Head of caudate nucleus (tissue), 42 donors: Measurements from ENCODE around the gene UACA.
A peak's percentile ranks its signal among the peaks of the same experiment; 100 is the strongest.

Experiments
- DNase-seq, 42 donors: peaks; one replicate each; pipeline versions ENCODE4 v3.0.0 to v3.0.0-alpha.2; 2020 to 2021; ENCODE audit warnings: mixed read lengths in 7 of 42
- intact Hi-C: fragments of 100-400 bp; cut with DNase I; formaldehyde crosslinking; loops from one replicate; pipeline ENCODE4 v1.15.0; 2022

The UACA gene

DNA sequence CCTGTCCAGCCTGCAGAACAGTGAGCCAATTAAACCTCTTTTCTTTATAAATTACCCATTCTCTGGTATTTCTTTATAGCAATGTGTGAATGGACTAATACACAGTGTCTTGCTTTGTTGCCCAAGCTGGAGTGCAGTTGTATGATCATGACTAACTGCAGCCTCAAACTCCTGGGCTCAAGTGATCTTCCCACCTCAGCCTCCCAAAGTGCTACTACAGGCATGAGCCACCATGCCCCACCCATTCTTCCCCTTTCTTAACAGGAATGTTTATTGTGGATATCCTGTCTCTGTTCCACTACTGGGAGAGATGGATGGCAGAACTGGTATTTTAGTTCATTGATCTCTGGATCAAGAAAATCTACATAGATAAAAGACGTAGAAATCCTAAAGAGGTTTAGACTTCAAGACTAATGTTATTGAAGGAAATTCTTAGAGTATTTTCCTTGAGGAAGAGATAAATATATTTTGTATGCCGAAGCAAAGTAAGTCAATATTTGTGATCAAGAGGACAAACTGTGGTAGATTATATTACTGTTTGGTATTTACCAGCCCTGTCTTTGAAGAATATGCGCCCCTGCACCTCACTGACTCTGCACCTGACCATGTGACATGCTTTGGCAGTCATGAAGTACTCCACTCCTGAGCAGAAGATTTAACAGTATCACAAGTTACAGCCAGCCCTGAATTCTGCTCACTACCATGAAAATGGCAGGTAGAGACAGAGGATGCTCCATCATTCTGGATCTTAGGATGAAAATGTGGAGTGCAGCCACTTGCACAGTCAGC is 42.9 kb downstream of the UACA start:
- intact Hi-C loops = no loop called here
- DNase-seq = no peak

DNA sequence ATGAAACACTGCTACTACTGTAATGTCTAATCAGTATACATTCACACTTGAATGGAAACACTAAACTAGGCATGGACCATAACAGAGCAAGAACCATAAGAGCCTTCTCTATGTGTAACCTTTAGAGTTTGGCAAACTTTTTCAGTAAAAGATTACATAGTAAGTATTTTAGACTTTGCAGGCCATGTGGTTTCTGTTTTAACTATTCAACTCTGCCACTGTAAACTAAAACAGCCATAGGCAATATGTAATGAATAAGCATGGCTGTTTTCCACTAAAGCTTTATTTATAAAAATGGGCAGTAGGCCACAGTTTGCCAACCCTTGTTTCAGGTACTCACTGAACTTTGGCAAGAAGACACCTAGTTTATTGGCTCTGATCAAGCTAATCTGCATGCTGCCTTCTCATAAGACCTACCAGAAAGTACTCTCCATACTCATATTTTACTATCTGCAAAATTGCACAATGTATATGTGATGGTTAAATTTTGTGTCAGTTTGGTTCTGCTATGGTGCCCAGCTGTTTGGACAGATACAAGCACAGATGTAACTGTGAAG is 46.0 kb downstream of the UACA start:
- DNase-seq = no peak
- intact Hi-C loops = no loop called here

- DNase-seq = no peak
- intact Hi-C loops = no loop called here
These were observed 47.4 kb downstream of the UACA start for GRCh38 chr15:70715840-70716485.

DNA sequence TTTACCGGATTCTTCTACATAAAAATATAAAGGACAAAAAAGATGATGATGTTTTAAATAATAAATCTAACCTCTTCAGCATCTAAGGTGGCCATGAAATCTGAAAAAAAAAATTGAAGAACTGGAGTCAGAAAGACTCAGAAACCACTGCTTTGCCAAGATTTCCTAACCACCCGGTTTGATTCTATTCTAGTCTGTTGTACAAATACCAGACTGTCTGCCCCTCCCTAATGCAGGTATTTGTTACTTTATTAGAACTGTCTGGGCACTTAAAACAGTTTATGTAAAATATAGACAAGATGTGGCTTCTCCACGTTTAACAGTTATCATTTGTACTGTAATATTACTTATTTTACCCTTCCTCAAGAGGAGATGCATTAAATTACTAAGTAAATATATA is 48.8 kb downstream of the UACA start:
- intact Hi-C loops = no loop called here
- no peak for DNase-seq

DNA sequence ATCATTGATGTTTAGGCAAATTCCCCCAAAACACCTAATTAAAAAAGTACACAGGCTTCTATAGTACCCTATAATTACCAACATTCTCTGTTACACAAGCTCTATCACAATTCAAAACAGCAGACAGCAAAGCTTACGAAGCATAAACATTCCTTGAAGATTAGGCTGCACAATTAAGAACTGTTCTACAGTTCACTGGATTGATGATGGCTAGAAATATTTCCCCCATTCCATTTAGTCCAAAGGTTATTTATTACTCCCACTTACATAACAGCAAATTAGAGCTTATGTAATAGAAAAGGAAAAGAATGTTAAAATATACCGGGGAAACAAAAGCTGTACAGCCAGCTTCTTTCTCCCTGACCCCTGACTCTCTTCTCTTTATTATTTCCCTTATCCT is 49.3 kb downstream of the UACA start:
- intact Hi-C loops = no loop called here

GRCh38 chr15:70712271-70712670 is 51.1 kb downstream of the UACA start:
- intact Hi-C loops = no loop called here
- DNase-seq = no peak

More for the DNA sequence above, 49.3 kb downstream of the UACA start:
- DNase-seq = no peak

GRCh38 chr15:70710714-70711113 is 52.6 kb downstream of the UACA start:
- no peak for DNase-seq
- intact Hi-C loops = no loop called here

- DNase-seq = no peak
- intact Hi-C loops = no loop called here
These were observed 54.5 kb downstream of the UACA start for GRCh38 chr15:70708839-70709238.

GRCh38 chr15:70707686-70708300 is 55.6 kb downstream of the UACA start:
- intact Hi-C loops = no loop called here
- DNase-seq = no peak

- intact Hi-C loops = no loop called here
- no peak for DNase-seq
These were observed 58.6 kb downstream of the UACA start for GRCh38 chr15:70704731-70705130.

DNA sequence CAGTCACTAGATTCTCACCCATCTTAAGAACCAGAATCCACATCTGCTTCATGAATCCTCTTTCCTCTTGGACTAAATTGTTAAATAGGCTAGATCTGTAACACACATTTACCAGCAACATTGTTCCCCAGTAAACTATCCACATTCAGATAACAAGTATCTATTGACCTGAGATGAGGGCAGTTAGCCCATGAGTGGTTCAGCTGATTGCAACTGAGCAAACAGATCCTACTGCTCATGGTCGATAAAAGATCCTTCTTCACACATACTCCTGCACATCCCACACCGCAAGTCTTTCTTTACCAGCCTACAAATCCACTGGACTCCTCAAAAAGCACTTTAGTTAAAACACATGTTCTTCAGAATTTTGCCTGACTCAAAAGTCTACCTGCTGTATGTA is 59.2 kb downstream of the UACA start:
- intact Hi-C loops = no loop called here
- no peak for DNase-seq

DNA sequence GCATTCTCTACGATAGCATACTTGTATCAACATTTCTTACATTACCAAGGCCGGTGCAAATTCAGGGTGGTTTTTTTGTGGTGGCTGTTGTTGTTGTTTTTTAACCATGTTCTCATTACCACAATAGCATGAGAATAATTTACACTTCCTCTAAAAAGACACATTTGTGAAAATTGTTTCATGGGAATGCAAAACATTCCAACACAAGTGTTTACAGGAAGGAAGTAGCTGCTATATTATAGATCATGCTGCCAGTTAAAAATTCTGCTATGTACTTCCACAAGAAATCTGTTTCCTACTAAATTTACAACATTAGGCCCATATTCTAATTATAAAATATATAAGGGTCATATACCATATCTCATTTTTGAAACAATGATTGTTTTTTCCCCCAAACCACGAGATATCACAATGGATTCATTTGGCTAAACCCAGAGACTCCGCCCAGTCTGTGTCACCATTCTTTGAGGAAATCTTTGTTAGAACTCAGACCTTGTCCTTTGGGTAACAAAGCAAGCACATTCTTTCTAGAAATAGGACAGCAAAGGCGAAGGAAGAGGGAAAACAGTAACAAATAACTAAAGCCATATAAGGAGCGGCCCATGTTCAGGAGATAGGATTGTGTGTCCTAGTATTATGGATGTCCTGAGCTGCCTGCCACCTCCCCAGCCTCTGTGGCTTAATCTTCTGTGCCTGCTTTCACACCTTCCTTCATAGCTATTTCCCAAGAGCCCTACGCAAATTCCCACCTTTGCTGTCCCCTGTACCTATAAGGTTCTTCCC is 60.1 kb downstream of the UACA start:
- DNase-seq = no peak
- intact Hi-C loops = no loop called here

DNA sequence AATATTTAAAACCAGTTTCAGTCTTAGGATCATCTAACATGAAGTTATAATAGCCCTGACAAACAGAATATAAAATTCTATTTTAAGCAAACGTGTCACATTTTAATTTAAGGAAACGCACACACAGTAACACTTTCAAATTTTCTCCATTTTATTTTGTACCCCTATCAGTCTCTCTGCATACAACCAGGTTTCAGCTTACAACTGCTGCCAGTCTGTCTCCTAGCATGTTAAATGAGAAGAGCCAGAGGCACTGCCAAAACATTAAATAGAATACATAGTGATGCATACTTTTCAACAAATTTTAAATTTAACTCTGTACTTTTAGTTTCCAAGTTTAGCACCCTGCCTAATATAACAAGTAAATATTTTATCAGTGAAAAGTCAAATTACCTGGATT is 60.8 kb downstream of the UACA start:
- no peak for DNase-seq
- intact Hi-C loops = no loop called here

- intact Hi-C loops = no loop called here
- DNase-seq = peak in 3 of 42 donors; percentile 10 to 23 (median 13)
These were observed 61.3 kb downstream of the UACA start for GRCh38 chr15:70701891-70702568.

GRCh38 chr15:70701171-70701570 is 62.2 kb downstream of the UACA start:
- intact Hi-C loops = no loop called here
- no peak for DNase-seq

GRCh38 chr15:70699890-70700289 is 63.5 kb downstream of the UACA start:
- no peak for DNase-seq
- intact Hi-C loops = no loop called here

DNA sequence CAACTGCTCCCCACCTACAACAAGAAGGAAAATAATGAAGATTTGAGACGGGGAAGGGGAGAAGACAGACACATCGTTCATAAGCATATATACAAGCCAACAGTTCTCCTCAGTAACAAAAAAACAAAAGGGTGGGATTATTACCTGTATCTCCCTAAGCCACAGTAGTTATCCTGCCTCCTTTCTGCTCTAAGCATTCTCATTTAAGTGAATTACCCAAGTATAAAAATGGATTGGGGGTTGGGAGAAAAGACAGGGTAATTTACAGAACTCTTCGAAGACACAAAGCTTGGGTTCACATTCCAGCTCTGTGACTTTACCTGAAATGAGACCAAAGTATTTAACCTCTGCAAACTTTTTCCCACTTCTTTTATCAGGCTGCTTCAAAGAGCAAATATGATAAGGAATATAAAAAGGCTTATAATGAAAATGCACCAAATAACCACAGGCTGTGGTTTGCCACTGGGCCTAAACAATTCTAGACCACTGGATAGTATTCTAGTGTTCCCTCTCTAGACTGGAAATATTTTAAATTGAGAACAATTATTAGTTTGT is 64.4 kb downstream of the UACA start:
- DNase-seq = no peak
- intact Hi-C loops = no loop called here

GRCh38 chr15:70698426-70698825 is 64.9 kb downstream of the UACA start:
- intact Hi-C loops = no loop called here
- no peak for DNase-seq
